ENCODE measurements around the gene C5orf47.

DNA sequence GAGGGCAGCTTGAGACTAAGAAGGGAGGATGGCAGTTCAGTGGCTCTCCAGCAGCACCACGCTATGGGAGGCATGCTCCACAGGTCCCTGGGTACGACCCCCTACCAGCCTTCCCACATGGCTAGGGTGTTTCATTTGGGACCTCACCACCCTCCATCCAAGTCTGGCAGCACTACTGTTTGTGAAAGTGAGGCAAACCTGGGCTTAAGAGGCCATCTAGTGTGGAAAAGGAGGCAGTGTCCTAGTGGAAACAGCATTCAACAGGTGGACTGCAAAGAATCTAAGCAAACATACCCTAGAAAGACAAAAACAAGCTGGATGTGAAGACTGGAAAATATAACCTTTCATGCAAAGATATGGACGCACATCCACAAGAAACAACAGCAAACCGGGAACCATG, 4.8 kb upstream of the C5orf47 start:
- TF ChIP-seq EZH2 (IDR thresholded peaks at IDR 0.05; ENCODE audit: borderline replicate concordance, low read length): no peak
- TF ChIP-seq, protein P1, sequence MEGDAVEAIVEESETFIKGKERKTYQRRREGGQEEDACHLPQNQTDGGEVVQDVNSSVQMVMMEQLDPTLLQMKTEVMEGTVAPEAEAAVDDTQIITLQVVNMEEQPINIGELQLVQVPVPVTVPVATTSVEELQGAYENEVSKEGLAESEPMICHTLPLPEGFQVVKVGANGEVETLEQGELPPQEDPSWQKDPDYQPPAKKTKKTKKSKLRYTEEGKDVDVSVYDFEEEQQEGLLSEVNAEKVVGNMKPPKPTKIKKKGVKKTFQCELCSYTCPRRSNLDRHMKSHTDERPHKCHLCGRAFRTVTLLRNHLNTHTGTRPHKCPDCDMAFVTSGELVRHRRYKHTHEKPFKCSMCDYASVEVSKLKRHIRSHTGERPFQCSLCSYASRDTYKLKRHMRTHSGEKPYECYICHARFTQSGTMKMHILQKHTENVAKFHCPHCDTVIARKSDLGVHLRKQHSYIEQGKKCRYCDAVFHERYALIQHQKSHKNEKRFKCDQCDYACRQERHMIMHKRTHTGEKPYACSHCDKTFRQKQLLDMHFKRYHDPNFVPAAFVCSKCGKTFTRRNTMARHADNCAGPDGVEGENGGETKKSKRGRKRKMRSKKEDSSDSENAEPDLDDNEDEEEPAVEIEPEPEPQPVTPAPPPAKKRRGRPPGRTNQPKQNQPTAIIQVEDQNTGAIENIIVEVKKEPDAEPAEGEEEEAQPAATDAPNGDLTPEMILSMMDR (conservative IDR thresholded peaks at IDR 0.05 in 1 of 2, IDR thresholded peaks at IDR 0.05 in 1 of 2; ENCODE audit: extremely low read depth in 1 of 2, insufficient read depth in 1 of 2, low read depth in 1 of 2, low read length in 2 of 2): peak; percentile 35 to 54

Data from mammary epithelial cell (primary cell).